Renal cortex interstitium (tissue), 11 donors: Measurements from ENCODE around the gene BLZF1. TPM values are rescaled to one million over a fixed set of nuclear protein-coding genes. Genes with fewer than 3 reads are reported as not detected.

Experiments used
- DNase-seq, 11 donors: peaks; one replicate each; pipeline ENCODE4 v3.0.0-alpha.2; 2013; ENCODE audit warnings: low read depth in 9 of 11, low spot score in 4 of 11; ENCODE audit errors: extremely low read depth in 1 of 11
- polyA plus RNA-seq, 3 donors: library from polyadenylated mRNA; unstranded; fragments of 120-200 nt; gene quantifications; one replicate each; pipeline ENCODE4 v1.2.1, GENCODE V29; 2013; ENCODE audit not compliant: insufficient read length in 3 of 3

BLZF1 gene
- polyA plus RNA-seq, 3 donors = 24.3 to 30.9 (median 28.1) TPM

DNA sequence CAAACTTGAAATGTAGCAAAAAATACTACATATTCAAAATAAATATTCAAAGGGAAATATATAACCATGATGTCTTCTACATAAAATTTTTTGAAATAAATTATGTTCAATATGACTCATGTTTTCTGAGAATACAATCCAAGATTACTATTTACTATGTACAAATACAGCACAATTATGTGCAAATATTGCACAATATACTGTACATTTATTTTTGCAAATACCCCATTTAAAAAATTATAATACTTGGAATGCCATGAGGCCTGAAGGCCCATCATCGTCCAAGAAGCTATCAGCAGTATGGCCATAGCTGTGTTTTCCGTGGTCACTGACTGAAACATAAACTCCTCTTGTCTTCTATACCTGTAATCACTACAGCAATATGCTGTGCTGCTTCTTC, 47.0 kb downstream of the BLZF1 start:
- DNase-seq = no peak

DNA sequence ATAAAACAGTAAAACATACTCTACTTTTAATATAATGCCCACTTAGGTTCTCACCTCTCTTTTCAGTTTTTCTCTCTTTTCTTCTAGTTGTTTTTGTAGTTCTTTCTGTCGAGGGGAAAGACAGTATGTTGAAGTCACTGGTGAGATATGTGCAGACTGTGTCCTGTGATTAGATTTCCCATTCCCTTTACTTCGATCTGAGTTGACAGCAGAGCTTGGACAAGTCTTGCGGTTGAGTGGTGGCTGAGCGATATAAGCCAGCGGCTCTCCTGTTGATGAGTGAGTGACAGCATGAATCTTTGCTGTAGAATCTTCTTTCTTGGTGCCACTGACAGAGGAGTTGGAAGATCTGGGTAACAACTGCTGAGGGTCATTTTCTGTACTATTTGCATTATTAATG, 53.3 kb downstream of the BLZF1 start:
- DNase-seq = no peak

DNA sequence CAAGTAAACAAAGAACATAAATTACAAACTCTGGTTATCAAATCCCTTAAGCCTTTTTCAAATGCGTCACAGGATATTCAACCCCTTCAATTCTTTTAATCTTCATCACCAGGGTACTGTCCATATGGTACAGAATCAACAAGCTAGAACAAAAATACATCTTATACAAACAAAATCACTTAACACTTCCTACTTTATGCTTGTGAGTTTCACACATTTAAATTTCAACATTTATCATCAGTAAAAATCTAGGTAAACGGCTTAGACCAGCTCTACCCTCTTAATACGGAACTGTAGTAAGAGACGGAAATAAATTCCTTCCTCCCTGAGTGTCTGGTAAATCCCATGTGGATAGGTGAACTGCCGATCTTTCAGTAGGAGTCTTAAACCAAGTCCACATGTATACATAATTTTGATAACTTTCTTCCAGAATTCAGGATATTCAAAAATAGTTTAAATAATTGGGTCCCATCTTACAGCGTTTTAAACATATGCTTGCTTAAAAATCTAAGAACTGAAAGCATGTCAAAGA, 58.2 kb downstream of the BLZF1 start:
- no peak for DNase-seq

DNA sequence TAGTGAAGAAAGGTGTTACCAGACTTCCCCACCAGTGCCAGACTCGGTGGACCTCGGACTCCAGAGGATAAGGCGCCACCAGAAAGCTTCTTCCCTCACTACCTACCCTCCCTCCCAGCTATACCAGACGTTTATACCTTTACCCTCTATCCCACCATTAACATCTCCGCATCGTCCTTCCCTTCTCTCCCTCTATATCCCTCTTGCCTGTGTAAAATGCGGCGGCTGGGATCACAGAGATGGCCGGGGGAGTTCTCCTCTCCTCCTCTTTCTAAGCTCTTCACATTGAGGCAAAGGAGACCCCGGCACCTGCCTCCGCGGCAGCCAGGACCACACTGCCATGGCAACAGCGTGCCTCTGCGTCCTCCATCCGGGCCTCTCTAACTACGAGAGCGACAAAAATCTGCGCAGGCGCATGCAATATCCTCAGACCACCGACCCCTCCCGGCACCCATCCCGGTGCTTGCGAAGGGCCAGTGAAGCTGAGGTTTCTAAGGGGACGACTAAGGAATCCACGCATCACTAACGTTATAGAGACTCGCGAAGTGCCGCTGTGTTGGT, 59.2 kb downstream of the BLZF1 start, which contains the start of gene CCDC181:
TSS of gene CCDC181 (minus strand) at position 394 of the 561 bp plus-strand sequence. CDS start 2,547 bp downstream, outside the sequence.
- DNase-seq = peak; percentile 62 to 88 (median 80)

Other genes starting within 250 kb of the BLZF1 start
- 100 to 1,000 TPM in 2 of 3 donors, 10 to 100 TPM in 1; 97.5 to 124 (median 115) TPM for gene NME7, start 398 bp upstream of the BLZF1 start, polyA plus RNA-seq
- gene CCDC181, start 59.3 kb downstream of the BLZF1 start, polyA plus RNA-seq = 10 to 100 TPM in 1 of 3 donors, 1 to 10 TPM in 2; 9.3 to 10.6 (median 9.5) TPM
- 10 to 100 TPM; 14.5 to 23.2 (median 19.5) TPM for gene SLC19A2, start 117.7 kb downstream of the BLZF1 start, polyA plus RNA-seq
- gene F5, start 218.3 kb downstream of the BLZF1 start, polyA plus RNA-seq = 1 to 10 TPM; 4.2 to 5.6 (median 5.2) TPM